Peyer's patch (tissue), 4 donors: Measurements from ENCODE around the gene IKZF3. TPM values are rescaled to one million over a fixed set of nuclear protein-coding genes. Genes with fewer than 3 reads are reported as not detected.
"Not testable (repeated sequence)": the region's sequence is repeated elsewhere in the genome, so short reads cannot be mapped to it uniquely, and the experiment has no call there.

Experiments used
- DNase-seq, 3 donors: peaks; one replicate each; pipeline ENCODE4 v3.0.0-alpha.2; 2017 to 2019
- H3K27ac ChIP-seq, 4 donors: fragments of 200-600 bp; sonication (generic); one replicate each; pipeline ENCODE4 v1.5.1; 2016 to 2019
- H3K27me3 ChIP-seq, 2 donors: fragments of 200-600 bp; sonication (generic); one replicate each; pipeline ENCODE4 v1.5.1; 2019
- H3K36me3 ChIP-seq, 3 donors: fragments of 200-600 bp; sonication (generic); one replicate each; pipeline ENCODE4 v1.5.1; 2016 to 2019
- H3K4me1 ChIP-seq, 4 donors: fragments of 200-600 bp; sonication (generic); one replicate each; pipeline ENCODE4 v1.5.1; 2016 to 2019
- H3K4me3 ChIP-seq, 4 donors: fragments of 200-600 bp; sonication (generic); 1 replicate in 3 of 4; 2 replicates in 1 of 4; pipeline ENCODE4 v1.5.1; 2016 to 2019; ENCODE audit warnings: mild to moderate bottlenecking in 1 of 4
- H3K9me3 ChIP-seq, 4 donors: fragments of 200-600 bp; sonication (generic); one replicate each; pipeline ENCODE4 v1.5.1; 2016 to 2019; ENCODE audit warnings: mild to moderate bottlenecking in 1 of 4
- POLR2A ChIP-seq, 2 donors: fragments of 450-650 bp; IDR thresholded peaks; one replicate each; pipeline ENCODE4 v1.5.1; 2017; ENCODE audit warnings: antibody characterized with exemption in 2 of 2, mild to moderate bottlenecking in 2 of 2, moderate library complexity in 2 of 2
- total RNA-seq, 4 donors: library from RNA; depleted of rRNA; stranded (reverse); fragments of >200 nt; gene quantifications; one replicate each; pipeline ENCODE4 v1.1.0, GENCODE V29; 2016
- TF ChIP-seq, protein P1 (sequence below), 6 experiments: fragments of 450-650 bp in 4 of 6; fragments of 200-600 bp in 2 of 6; sonication (generic) in 1 of 6; IDR thresholded peaks; one replicate each; pipeline ENCODE4 v1.5.1; 2017 to 2019; ENCODE audit warnings: antibody characterized with exemption in 6 of 6, mild to moderate bottlenecking in 3 of 6, moderate library complexity in 1 of 6

Gene IKZF3
- total RNA-seq, 4 donors from 2014 or later: 5.4 to 45.4 (median 7.0) TPM

- TF ChIP-seq POLR2A (IDR thresholded peaks at IDR 0.05): no peak
- TF ChIP-seq, protein P1, sequence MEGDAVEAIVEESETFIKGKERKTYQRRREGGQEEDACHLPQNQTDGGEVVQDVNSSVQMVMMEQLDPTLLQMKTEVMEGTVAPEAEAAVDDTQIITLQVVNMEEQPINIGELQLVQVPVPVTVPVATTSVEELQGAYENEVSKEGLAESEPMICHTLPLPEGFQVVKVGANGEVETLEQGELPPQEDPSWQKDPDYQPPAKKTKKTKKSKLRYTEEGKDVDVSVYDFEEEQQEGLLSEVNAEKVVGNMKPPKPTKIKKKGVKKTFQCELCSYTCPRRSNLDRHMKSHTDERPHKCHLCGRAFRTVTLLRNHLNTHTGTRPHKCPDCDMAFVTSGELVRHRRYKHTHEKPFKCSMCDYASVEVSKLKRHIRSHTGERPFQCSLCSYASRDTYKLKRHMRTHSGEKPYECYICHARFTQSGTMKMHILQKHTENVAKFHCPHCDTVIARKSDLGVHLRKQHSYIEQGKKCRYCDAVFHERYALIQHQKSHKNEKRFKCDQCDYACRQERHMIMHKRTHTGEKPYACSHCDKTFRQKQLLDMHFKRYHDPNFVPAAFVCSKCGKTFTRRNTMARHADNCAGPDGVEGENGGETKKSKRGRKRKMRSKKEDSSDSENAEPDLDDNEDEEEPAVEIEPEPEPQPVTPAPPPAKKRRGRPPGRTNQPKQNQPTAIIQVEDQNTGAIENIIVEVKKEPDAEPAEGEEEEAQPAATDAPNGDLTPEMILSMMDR (IDR thresholded peaks at IDR 0.05): no peak
- H3K36me3 ChIP-seq: peaks cover 0 to 3% (median 0%) of the 10 kb centered on the region in 3 donors
- peak in 1 of 3 donors; percentile 15 for DNase-seq
- H3K4me3 ChIP-seq: no peak overlapping the region
- no peak overlapping the region for H3K27ac ChIP-seq
- peaks cover 0 to 26% (median 14%) of the 10 kb centered on the region in 4 donors for H3K4me1 ChIP-seq
- H3K9me3 ChIP-seq: no peaks in the 10 kb centered on the region
- H3K27me3 ChIP-seq: no peaks in the 10 kb centered on the region
Measured at GRCh38 chr17:39751016-39751543, 113.0 kb downstream of the IKZF3 start.

DNA sequence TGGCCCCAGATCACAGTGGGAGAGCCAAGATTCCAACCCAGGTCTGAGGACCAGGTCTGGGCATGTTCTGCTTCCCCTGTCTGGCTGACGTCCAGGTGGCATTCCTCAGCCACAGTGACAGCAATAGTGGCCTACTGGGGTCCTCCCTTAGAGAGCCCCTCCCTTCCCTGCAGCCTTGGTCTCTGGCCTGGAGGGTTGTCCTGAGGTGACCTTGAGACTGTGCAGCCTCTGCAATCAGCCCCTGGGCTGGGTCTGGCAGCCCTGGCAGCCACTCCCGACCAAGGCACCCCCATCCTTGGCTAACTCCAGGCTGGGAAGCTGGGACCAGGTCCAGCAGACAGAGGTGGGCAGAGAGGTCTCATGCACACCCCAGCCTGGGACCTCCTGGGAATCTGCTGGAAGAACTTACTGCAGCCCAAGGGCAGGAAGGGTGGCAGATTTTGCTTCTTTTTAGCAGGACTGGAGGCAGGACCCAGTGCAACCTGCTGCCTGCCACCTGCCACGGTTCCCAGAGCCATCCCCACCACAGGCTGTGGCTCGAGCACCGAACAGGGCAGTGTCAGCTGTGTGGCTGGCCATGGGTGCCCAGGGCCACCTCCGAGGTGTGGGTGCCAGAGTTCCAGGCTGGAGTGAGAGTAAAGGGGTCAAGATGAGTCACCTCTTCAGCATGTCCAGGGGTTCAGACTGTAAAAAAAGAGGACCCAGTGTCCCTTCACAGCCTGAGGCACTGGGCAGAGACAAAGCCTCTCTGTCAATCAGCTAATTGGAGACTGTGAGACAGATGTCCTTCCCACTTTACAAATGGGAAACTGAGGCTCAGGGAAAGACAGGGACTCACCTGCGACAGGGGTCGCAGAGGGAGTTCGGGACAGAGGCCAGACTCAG lies 113.7 kb downstream of the IKZF3 start:
- no peak for DNase-seq
- Histone ChIP-seq H3K4me3 (no peak overlapping the region), H3K4me1 (peaks cover 0 to 20% (median 13%) of the 10 kb centered on the region in 4 donors), H3K27me3 (no peaks in the 10 kb centered on the region), H3K36me3 (peaks cover 0 to 10% (median 0%) of the 10 kb centered on the region in 3 donors), H3K9me3 (no peaks in the 10 kb centered on the region), H3K27ac (no peak overlapping the region)
- TF ChIP-seq, protein P1 (IDR thresholded peaks at IDR 0.05): no peak
- TF ChIP-seq POLR2A (IDR thresholded peaks at IDR 0.05): no peak

- not testable (repeated sequence) for H3K27ac ChIP-seq, H3K4me3 ChIP-seq, H3K9me3 ChIP-seq, H3K27me3 ChIP-seq
- peak in 1 of 3 donors; percentile 5 for DNase-seq
- Histone ChIP-seq H3K4me1 (peaks cover 0 to 15% (median 6%) of the 10 kb centered on the region in 4 donors), H3K36me3 (peaks cover 0 to 28% (median 0%) of the 10 kb centered on the region in 3 donors)
Measured at GRCh38 chr17:39748444-39749034, 115.6 kb downstream of the IKZF3 start.

- H3K27me3 ChIP-seq: no peaks in the 10 kb centered on the region
- TF ChIP-seq POLR2A (IDR thresholded peaks at IDR 0.05): no peak
- TF ChIP-seq, protein P1 (IDR thresholded peaks at IDR 0.05): no peak
- no peak overlapping the region for H3K27ac ChIP-seq
- no peak overlapping the region for H3K4me3 ChIP-seq
- peaks cover 0 to 36% (median 0%) of the 10 kb centered on the region in 3 donors for H3K36me3 ChIP-seq
- H3K4me1 ChIP-seq: peaks cover 0 to 8% (median 0%) of the 10 kb centered on the region in 4 donors
- H3K9me3 ChIP-seq: no peaks in the 10 kb centered on the region
- no peak for DNase-seq
Measured at GRCh38 chr17:39747745-39748144, 116.4 kb downstream of the IKZF3 start.

DNA sequence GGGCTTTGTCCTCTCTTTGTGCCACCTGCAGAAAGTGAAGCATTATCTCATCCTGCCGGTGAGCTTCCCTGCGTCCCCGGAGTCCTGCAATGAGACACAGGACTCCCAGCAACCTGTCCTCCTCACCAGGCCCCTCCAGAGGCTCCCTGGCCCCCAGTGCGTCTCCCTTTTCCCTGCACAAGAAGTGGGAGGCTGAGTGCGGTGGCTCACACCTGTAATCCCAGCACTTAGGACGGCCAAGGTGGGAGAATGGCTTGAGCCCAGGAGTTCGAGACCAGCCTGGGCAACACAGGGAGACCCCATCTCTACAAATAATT lies 118.0 kb downstream of the IKZF3 start:
- no peak overlapping the region for H3K27ac ChIP-seq
- H3K4me3 ChIP-seq: no peak overlapping the region
- H3K4me1 ChIP-seq: peaks cover 0 to 12% (median 0%) of the 10 kb centered on the region in 4 donors
- no peaks in the 10 kb centered on the region for H3K9me3 ChIP-seq
- TF ChIP-seq, protein P1 (IDR thresholded peaks at IDR 0.05): no peak
- no peak for TF ChIP-seq POLR2A (IDR thresholded peaks at IDR 0.05)
- no peaks in the 10 kb centered on the region for H3K27me3 ChIP-seq
- DNase-seq: peak in 1 of 3 donors; percentile 34
- peaks cover 0 to 43% (median 0%) of the 10 kb centered on the region in 3 donors for H3K36me3 ChIP-seq
